Activated naive CD8-positive, alpha-beta T cell treated with anti-CD3 and anti-CD28 coated beads, Interleukin-2, amount 50 U/mL, for 16 hours (primary cell): ENCODE measurements around the gene ANO10.
"Not testable (repeated sequence)": the region's sequence is repeated elsewhere in the genome, so short reads cannot be mapped to it uniquely, and the experiment has no call there.

ENCODE experiments used
- DNase-seq: peaks from one replicate; pipeline ENCODE4 v3.0.0-alpha.2; 2020; ENCODE audit warnings: low read depth, low spot score

The ANO10 gene

GRCh38 chr3:43627360-43627759, 5.5 kb upstream of the ANO10 start:
- DNase-seq = no peak

DNA sequence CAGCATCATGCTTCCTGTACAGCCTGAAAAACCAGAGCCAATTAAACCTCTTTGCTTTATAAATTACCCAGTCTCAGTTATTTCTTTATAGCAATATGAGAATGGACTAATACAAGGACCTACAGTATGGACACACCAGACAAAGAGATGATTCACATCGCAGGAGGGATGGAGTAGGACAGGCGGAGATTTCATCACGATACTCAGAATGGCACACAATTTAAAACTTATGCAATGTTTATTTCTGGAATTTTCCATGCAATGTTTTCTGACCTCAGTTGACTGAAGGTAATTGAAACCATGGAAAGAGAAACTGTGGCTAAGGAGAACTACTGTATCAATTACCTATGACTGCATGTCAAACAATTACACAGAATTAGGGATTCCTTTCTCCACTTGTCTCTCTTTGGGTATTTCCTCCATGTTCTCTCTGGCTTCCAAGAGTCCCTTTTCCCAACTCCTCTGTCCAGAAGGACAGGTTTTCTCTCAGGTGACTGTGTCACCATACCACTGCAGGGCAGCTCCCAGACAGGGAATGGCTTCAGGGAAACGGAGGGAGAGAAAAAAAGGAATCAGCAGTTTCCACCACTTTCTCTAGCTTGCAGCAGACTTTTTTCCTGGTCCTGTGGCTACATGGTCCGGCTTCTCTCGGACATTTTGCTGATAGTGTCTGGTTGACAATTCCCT, 3.0 kb upstream of the ANO10 start:
- DNase-seq = no peak

- no peak for DNase-seq
Observed at GRCh38 chr3:43620831-43621655, 768 bp downstream of the ANO10 start.

GRCh38 chr3:43619588-43619987, 2.2 kb downstream of the ANO10 start:
- no peak for DNase-seq

DNA sequence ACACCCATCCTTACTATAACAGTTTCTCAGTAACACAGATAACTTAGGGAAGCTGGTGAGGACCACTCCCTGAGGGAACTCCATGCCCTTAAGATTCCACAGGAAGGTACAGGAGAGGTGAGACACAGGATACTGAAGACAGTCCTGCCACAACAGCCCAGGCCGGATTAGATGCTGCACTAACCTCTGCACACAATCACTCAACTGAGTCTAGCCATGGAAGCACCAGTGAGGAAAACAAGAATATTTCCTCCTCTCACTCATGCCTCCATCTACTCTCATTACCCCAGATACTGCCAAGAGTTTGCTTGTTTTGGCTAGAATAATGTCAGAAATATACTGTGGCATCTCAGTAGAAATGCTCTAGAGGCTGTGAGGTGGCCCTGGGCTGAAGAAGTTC, 3.7 kb downstream of the ANO10 start:
- no peak for DNase-seq

DNA sequence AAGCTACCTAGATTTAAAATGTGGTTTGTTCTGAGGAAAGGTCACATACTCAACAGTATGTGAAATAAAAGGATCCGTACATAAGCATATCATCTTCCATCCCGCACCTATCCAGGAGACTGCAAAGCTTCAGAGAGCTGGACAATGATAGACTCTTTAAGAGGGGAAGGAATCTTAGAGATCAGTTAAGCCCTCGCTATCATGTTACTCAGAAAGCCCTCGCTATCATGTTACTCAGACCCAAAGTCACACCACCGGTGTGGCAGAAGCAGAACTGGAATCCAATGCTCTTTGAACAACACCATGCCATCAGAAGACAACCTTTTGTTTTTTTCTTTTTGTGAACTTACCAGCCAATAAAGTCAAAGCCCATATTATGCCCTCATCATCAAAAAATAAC, 5.8 kb downstream of the ANO10 start:
- DNase-seq = no peak

GRCh38 chr3:43615133-43615532, 6.7 kb downstream of the ANO10 start:
- no peak for DNase-seq

GRCh38 chr3:43613976-43614375, 7.8 kb downstream of the ANO10 start:
- DNase-seq = no peak

DNA sequence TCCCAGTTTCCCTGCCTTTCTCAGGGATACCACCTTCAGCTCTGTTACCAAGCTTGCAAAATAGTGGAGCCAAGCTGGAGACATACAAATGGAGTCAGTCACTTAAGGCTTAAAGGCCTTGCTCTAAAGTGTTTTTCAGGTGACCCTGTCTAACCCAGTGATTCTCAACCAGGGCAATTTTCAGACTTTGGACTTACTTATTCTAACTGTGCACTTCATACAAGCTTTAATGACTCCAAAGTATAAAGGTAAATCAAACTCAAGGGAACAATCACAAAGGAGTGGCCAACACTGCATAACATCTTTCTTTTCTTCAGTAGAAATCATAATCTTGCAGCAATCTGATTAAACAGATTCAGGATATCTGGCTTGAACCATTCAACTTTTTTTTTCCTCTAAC, 9.4 kb downstream of the ANO10 start:
- no peak for DNase-seq

DNA sequence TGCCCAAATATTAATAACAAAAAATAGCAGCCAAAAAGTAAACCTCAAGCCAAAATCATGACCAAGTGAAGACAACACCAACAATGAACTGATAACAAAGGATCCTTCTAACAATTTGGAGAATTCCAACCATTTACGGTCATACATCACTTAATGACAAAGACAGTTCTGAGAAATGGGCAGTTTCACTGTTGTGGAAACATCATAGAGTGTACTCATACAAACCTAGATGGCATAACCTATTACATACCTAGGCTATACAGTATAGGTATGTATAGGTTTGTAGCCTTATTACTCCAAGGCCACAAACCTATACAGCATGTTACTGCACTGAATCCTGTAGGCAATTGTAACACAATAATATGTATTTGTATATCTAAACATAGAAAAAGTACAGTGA, 12.4 kb downstream of the ANO10 start:
- DNase-seq = no peak

DNA sequence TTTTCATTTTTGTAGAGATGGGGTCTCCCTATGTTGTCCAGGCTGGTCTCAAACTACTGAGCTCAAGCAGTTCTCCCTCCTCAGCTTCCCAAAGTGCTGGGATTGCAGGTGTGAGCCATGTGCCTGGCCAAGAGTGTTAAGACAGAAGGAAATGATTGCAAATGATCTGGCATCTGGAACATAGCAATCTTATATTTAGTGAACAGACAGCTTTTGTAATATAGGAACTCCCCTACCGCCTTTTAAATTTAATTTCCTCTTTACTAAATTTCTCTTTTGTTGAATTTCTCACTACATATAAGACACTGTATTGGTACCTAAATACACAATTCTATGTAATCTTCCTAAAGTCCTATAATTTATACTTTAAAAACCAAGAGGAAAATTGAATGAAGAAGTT, 13.1 kb downstream of the ANO10 start:
- DNase-seq = no peak

DNA sequence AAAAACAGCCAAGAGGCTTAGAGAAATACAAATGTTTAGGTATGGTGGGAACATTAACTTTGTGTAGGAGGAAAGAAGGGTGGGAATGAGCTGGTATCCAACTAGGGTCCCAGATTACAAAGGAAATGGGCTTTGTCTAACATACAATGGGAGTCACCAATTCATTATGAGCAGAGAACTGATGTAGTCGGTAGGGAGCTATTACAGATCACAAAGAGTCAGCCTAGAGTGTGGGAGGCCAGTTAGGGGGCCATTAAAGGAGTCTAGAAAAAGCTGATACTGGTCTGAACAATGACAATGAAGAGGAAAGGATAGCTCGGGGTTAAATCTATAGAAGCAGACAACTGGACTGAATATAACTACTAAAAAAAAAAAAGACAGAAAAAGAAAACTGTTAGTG, 15.5 kb downstream of the ANO10 start:
- DNase-seq = no peak

DNA sequence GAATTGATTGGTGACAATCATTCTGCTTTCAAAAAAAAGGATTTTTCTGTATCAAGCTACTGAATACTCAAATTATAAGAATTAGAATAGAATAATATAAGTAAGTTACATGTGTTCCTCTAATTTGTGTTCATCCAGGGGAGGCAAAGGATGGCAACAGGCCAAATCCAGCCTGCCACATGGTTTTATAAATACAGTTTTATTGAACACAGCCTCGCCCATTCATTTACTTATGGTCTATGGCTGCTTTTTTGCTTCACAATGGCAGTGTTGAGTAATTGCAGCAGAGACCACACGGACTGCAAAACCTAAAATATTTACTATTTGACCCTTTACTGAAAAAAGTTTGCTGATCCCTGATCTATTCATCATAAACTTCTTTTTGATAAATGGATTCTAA, 21.9 kb downstream of the ANO10 start:
- DNase-seq = not testable (repeated sequence)

GRCh38 chr3:43597961-43598360, 23.9 kb downstream of the ANO10 start:
- no peak for DNase-seq

DNA sequence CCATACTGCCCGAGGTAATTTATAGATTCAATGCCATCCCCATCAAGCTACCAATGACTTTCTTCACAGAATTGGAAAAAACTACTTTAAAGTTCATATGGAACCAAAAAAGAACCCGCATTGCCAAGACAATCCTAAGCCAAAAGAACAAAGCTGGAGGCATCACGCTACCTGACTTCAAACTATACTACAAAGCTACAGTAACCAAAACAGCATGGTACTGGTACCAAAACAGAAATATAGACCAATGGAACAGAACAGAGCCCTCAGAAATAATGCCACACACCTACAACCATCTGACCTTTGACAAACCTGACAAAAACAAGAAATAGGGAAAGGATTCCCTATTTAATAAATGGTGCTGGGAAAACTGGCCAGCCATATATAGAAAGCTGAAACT, 25.6 kb downstream of the ANO10 start:
- DNase-seq = not testable (repeated sequence)

DNA sequence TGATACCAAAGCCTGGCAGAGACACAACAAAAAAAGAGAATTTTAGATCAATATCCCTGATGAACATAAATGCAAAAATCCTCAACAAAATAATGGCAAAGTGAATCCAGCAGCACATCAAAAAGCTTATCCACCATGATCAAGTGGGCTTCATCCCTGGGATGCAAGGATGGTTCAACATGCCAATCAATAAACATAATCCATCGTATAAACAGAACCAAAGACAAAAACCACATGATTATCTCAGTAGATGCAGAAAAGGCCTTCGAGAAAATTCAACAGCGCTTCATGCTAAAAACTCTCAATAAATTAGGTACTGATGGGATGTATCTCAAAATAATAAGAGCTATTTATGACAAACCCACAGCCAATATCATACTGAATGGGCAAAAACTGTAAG, 26.5 kb downstream of the ANO10 start:
- not testable (repeated sequence) for DNase-seq

DNA sequence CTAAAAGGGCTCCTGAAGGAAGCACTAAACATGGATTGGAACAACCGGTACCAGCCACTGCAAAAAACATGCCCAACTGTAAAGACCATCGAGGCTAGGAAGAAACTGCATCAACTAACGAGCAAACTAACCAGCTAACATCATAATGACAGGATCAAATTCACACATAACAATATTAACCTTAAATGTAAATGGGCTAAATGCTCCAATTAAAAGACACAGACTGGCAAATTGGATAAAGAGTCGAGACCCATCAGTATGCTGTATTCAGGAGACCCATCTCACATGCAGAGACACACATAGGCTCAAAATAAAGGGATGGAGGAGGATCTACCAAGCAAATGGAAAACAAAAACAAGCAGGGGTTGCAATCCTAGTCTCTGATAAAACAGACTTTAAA, 28.2 kb downstream of the ANO10 start:
- DNase-seq = not testable (repeated sequence)

DNA sequence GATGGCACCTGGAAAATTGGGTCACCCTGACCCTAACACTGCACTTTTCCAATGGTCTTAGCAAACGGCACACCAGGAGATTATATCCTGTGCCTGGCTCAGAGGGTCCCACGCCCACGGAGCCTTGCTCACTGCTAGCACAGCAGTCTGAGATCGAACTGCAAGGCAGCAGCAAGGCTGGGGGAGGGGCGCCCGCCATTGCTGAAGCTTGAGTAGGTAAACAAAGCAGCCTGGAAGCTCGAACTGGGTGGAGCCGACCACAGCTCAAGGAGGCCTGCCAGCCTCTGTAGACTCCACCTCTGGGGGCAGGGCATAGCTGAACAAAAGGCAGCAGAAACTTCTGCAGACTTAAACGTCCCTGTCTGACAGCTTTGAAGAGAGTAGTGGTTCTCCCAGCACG, 29.9 kb downstream of the ANO10 start:
- DNase-seq = not testable (repeated sequence)

GRCh38 chr3:43587303-43587702, 34.5 kb downstream of the ANO10 start:
- no peak for DNase-seq

DNA sequence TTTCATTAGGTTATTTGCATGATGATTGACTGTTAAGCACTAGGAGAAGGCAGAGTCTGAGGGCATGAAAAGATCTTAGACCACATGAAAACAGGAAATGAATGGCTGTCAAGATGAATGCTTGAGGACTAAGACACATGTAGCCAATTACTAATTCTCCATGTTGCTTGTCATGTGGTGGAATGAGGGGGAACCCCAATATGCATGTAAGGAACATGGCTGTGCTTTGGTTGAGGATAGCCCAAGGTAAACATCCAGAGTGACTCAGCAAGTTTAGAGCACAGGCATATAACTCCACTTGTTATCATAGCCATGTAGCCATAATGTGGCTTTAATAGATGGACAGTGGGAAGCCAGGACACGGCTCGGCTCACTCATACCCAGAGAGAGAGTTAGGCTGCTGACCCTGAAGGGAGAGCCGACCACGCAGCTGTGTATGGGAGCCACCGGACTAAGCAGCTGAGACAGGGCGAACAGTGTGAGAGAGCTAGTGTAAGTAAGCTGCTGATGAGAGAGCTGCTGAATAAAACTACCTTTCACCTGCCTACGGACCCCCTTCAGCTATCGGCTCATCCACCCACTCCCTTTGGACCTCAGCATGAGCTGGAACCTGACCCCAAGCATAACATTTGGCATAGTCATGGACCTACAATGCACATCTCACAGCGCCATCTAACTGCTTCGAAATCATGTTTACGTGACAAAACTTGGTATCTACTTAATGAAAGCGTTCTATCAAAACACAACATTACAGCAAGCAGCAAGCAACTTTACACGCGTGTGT, 37.6 kb downstream of the ANO10 start:
- no peak for DNase-seq

GRCh38 chr3:43583481-43583880, 38.3 kb downstream of the ANO10 start:
- no peak for DNase-seq

DNA sequence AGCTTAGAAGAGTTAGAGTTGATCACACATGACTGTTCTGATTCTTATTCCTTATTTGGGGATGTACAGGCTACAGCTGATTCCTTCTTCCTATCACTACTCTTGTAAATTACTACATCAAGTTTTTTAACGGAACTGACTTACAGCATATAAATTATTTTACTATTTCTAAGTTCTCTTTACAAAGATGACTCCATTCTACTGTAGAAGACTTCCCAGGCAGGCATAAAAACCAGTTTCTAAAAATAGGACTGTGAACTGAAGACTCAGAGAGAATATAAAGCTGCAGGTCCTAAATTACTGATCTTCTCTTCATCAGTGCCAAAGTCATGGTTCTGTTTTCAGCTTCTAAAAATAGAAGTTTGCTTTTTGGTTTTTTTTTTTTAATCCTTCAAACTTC, 38.9 kb downstream of the ANO10 start:
- no peak for DNase-seq
